ENCODE measurements around the gene CTSW. TPM values are rescaled to one million over a fixed set of nuclear protein-coding genes. Genes with fewer than 3 reads are reported as not detected.

CTSW gene
- total RNA-seq, 2 experiments from 2014 or later, result 20.6 to 21.6 TPM

DNA sequence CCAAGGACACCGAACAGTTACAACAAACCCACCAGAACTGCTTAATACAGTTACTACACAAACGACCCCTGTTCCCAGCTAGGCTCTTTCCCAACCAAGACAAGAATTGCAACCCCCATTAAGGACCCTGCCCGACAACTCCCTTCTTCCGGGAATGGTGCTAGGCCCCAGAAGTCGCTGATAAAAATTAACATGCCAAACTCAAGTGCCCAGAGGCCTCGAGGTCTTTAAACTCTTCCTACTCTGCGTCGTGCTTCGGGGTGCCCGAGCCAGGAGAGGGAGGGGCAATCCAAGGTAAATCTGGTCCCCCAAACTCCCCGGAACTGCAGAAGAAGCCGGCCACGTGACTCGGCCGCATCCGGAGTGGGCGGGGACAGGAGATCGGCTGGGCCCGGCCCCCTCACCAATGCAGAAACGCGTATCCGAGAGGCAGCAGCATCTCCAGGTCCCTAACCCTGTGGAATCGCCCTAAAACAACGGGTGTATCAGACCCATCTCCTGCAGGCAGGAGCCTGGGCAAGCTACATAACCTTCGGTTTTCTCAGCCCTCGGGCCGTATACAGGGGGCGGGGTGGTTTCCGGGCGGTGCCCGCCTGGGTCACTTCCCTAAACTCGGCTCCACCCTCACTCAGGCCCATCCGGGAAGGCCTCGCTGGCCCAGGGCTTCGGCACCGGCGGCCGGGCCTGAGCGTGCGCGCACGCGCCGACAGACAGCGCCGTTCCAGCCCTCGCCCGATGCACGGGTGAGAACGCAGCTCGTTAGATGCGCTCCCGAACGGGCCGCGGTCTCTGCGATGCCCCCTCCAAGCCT is 22.7 kb upstream of the CTSW start:
- POLR2A ChIA-PET, result interaction anchor here (0.6 to 5.8 kb wide), 14 partner anchors 17 to 523 kb away, joined by 3 to 248 read pairs (median 5); partner anchors contain the start of genes BANF1, CCDC85B, DPF2 and EIF1AD
- Mint-ChIP-seq H3K4me1 (ENCODE audit: low read depth) (peaks cover 52% of the 10 kb centered on the region), H3K27ac (peak overlapping the region; percentile 94), H3K4me3 (peak overlapping the region; percentile 84), H3K27me3 (no peaks in the 10 kb centered on the region), H3K36me3 (ENCODE audit: low read depth) (peaks cover 87% of the 10 kb centered on the region), H3K9me3 (no peaks in the 10 kb centered on the region)
- Histone ChIP-seq H3K9me3 (ENCODE audit: control insufficient read depth in 1 of 2, insufficient read depth in 1 of 2, low read length in 2 of 2) (peaks cover 0 to 12% of the 10 kb centered on the region in 2 experiments), H3K27ac (ENCODE audit: low read depth in 1 of 2, low read length in 2 of 2) (peak overlapping the region; percentile 52 to 64), H3K4me3 (ENCODE audit: low read length) (peak overlapping the region; percentile 90), H3K36me3 (ENCODE audit: insufficient read depth, low read length) (peaks cover 52% of the 10 kb centered on the region), H3K27me3 (ENCODE audit: control insufficient read depth in 1 of 2, insufficient read depth in 2 of 2, low read length in 2 of 2) (no peaks in the 10 kb centered on the region), H3K4me1 (ENCODE audit: insufficient read depth, low read length) (peaks cover 71% of the 10 kb centered on the region)
- CTCF ChIA-PET, result interaction anchor here (5.2 kb wide), 1 partner anchor 32 kb away, joined by 80 read pairs; the partner anchor contains the start of genes CCDC85B and FIBP
- peak; percentile 12 for ATAC-seq (ENCODE audit: poor library complexity)
- TF ChIP-seq, protein P1, sequence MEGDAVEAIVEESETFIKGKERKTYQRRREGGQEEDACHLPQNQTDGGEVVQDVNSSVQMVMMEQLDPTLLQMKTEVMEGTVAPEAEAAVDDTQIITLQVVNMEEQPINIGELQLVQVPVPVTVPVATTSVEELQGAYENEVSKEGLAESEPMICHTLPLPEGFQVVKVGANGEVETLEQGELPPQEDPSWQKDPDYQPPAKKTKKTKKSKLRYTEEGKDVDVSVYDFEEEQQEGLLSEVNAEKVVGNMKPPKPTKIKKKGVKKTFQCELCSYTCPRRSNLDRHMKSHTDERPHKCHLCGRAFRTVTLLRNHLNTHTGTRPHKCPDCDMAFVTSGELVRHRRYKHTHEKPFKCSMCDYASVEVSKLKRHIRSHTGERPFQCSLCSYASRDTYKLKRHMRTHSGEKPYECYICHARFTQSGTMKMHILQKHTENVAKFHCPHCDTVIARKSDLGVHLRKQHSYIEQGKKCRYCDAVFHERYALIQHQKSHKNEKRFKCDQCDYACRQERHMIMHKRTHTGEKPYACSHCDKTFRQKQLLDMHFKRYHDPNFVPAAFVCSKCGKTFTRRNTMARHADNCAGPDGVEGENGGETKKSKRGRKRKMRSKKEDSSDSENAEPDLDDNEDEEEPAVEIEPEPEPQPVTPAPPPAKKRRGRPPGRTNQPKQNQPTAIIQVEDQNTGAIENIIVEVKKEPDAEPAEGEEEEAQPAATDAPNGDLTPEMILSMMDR (IDR thresholded peaks at IDR 0.05), result no peak
- intact Hi-C loops (cut with DNase I, micrococcal nuclease), result loop anchor here in 1 of 2 experiments (1.0 to 10.0 kb wide), 4 partner anchors 24 to 428 kb away; partner anchors contain the start of genes C11orf68, DRAP1, PCNX3 and SNX32
- DNase-seq, result peak; percentile 73 to 91 (median 82)

DNA sequence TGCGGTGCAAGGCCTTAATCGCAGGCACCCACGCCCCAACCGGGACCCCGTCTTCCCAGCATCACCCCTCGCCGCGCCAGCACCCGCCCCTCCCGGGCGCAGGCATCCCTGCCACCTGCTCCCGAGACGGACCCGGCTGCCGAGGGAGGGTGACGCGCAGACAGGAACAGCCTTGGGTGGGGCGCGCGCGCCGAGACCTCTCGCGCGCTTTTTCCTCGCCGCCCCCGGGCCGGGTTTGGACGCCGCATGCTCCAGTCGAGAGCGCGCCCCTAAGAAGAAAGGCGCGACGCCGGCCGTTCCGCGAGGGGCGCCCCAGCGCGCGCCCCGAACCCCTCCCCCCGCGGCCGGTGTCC is 22.2 kb upstream of the CTSW start:
- H3K36me3 ChIP-seq (ENCODE audit: insufficient read depth, low read length), result peaks cover 52% of the 10 kb centered on the region
- no peaks in the 10 kb centered on the region for H3K27me3 ChIP-seq (ENCODE audit: control insufficient read depth in 1 of 2, insufficient read depth in 2 of 2, low read length in 2 of 2)
- peaks cover 0 to 6% of the 10 kb centered on the region in 2 experiments for H3K9me3 ChIP-seq (ENCODE audit: control insufficient read depth in 1 of 2, insufficient read depth in 1 of 2, low read length in 2 of 2)
- peak; percentile 53 to 79 (median 66) for DNase-seq
- H3K4me1 ChIP-seq (ENCODE audit: insufficient read depth, low read length), result peaks cover 77% of the 10 kb centered on the region
- Mint-ChIP-seq H3K9me3 (no peaks in the 10 kb centered on the region), H3K4me1 (ENCODE audit: low read depth) (peaks cover 53% of the 10 kb centered on the region), H3K4me3 (peak overlapping the region; percentile 84), H3K27ac (peak overlapping the region; percentile 94), H3K27me3 (no peaks in the 10 kb centered on the region), H3K36me3 (ENCODE audit: low read depth) (peaks cover 84% of the 10 kb centered on the region)
- intact Hi-C loops (cut with DNase I, micrococcal nuclease), result loop anchor here in 1 of 2 experiments (2.0 to 10.0 kb wide), 3 partner anchors 25 to 427 kb away; partner anchors contain the start of genes PCNX3, SNX32 and YIF1A
- H3K4me3 ChIP-seq (ENCODE audit: low read length), result peak overlapping the region; percentile 90
- CTCF ChIA-PET, result interaction anchor here (5.2 kb wide), 1 partner anchor 31 kb away, joined by 80 read pairs; the partner anchor contains the start of genes CCDC85B and FIBP
- POLR2A ChIA-PET, result interaction anchor here (0.6 to 5.8 kb wide), 23 partner anchors 9 to 735 kb away, joined by 3 to 248 read pairs (median 5); partner anchors contain the start of genes BANF1, CCDC85B, DPF2 and EFEMP2
- no peak for ATAC-seq (ENCODE audit: poor library complexity)
- peak overlapping the region; percentile 52 to 64 for H3K27ac ChIP-seq (ENCODE audit: low read depth in 1 of 2, low read length in 2 of 2)
- TF ChIP-seq, protein P1 (IDR thresholded peaks at IDR 0.05), result no peak

DNA sequence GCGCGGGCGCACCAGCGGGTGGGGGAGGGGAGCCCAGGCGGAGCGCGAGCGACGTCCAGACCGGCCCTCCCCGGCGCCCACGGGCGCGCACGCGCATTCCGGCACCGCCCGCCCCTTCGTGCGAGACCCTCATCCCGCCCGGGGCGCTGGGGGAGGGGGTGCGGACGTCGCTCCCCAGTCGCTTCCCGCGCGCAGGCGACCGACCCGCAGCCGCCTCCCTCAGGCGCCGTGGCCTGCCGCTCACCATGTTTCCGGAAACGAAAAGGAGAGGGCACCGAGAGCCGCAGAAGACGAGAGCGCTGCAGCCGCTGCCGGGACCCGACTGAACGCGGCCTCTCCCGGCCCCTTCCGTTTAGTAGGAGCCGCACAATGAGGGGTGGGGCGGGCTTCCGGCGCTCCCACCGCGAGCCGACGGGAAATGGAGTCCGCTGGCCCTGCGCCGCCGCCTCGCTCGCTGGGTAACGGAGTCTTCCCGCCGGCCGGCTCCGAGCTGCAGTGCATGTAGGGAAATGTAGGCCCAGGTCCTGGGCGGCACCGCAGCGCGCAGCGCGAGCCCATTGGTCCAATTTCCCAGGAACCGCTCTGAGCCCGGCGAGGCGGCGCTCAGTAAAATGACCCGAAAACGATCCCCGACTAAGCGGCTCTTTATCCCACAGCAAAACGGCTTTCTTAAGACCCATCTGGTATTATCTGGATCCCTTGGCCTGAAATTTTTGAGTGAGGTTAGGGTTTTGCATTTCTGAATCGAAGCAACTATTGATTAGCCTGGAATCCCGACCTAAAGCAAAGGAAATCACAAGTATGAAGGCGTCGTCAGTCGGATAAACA is 21.6 kb upstream of the CTSW start, which contains the start of gene CFL1:
CFL1 (minus strand) TSS at position 328 of the 828 bp plus-strand sequence; CDS start at position 247, 81 bp downstream.
- Mint-ChIP-seq H3K27ac (peak within 1 kb of the TSS; percentile 94), H3K4me3 (peak within 1 kb of the TSS; percentile 91), H3K36me3 (ENCODE audit: low read depth) (peaks cover 84% of the 10 kb centered on the region), H3K27me3 (no peaks in the 10 kb centered on the region), H3K9me3 (no peaks in the 10 kb centered on the region), H3K4me1 (ENCODE audit: low read depth) (peaks cover 58% of the 10 kb centered on the region)
- DNase-seq, result peak; percentile 93 to 99 (median 96)
- Histone ChIP-seq H3K9me3 (ENCODE audit: control insufficient read depth in 1 of 2, insufficient read depth in 1 of 2, low read length in 2 of 2) (peaks cover 0 to under 1% of the 10 kb centered on the region in 2 experiments), H3K27me3 (ENCODE audit: control insufficient read depth in 1 of 2, insufficient read depth in 2 of 2, low read length in 2 of 2) (no peaks in the 10 kb centered on the region), H3K36me3 (ENCODE audit: insufficient read depth, low read length) (peaks cover 52% of the 10 kb centered on the region), H3K4me1 (ENCODE audit: insufficient read depth, low read length) (peaks cover 82% of the 10 kb centered on the region), H3K27ac (ENCODE audit: low read depth in 1 of 2, low read length in 2 of 2) (peak within 1 kb of the TSS; percentile 92 to 96), H3K4me3 (ENCODE audit: low read length) (peak within 1 kb of the TSS; percentile 90)
- intact Hi-C loops (cut with DNase I, micrococcal nuclease), result loop anchor here (1.0 to 10.0 kb wide), 8 partner anchors 25 to 427 kb away; partner anchors contain the start of genes PCNX3 (in 2 of the 2), BANF1 (in 1 of the 2), C11orf68 (in 1 of the 2) and DRAP1 (in 1 of the 2)
- TF ChIP-seq, protein P1 (IDR thresholded peaks at IDR 0.05), result no peak
- ATAC-seq (ENCODE audit: poor library complexity), result peak; percentile 67
- ChIA-PET POLR2A (interaction anchor here (0.6 to 5.8 kb wide), 36 partner anchors 8 to 736 kb away, joined by 3 to 248 read pairs (median 5); partner anchors contain the start of genes BANF1, C11orf68, CCDC85B and DPF2), CTCF (interaction anchor here (1.0 to 5.2 kb wide), 2 partner anchors 27 to 31 kb away, joined by 6 to 80 read pairs; partner anchors contain the start of genes CCDC85B and FIBP)

Measured in CD4-positive, alpha-beta T cell (primary cell).